A673 (cell line): ENCODE data around the gene CIT.

Source experiments
- EZH2 ChIP-seq: fragments of 200-600 bp; sonication (generic); IDR thresholded peaks from 2 replicates; pipeline ENCODE4 v1.6.1; 2017; ENCODE audit warnings: borderline replicate concordance, low read depth, mild to moderate bottlenecking, mixed read lengths, antibody characterized with exemption, low read length; ENCODE audit not compliant: poor library complexity, severe bottlenecking
- TF ChIP-seq, protein P1 (sequence below): fragments of 300-800, 200-600 bp; sonication (generic); conservative IDR thresholded peaks from 2 replicates; pipeline ENCODE4 v1.5.1; 2017; ENCODE audit warnings: low read depth, mild to moderate bottlenecking, antibody characterized with exemption, low read length, moderate library complexity, mixed read lengths

DNA sequence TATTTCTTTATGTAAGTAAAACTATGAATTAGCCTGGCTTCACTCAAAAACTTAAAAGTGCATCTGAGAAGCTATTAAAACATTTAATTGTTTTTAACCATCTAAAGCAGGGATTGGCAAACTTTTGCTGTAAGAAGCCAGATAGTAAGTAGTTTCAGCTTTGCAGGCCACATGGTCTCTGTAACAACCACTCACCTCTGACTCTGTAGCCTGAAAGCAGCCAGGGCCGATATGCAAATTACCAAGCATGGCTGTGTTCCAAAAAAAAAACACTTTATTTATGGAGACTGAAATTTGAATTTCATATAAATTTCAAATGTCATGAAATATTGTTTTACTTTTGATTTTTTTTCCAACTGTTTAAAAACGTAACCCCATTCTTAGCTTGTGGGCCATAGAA is 95.3 kb downstream of the CIT start:
- TF ChIP-seq, protein P1, sequence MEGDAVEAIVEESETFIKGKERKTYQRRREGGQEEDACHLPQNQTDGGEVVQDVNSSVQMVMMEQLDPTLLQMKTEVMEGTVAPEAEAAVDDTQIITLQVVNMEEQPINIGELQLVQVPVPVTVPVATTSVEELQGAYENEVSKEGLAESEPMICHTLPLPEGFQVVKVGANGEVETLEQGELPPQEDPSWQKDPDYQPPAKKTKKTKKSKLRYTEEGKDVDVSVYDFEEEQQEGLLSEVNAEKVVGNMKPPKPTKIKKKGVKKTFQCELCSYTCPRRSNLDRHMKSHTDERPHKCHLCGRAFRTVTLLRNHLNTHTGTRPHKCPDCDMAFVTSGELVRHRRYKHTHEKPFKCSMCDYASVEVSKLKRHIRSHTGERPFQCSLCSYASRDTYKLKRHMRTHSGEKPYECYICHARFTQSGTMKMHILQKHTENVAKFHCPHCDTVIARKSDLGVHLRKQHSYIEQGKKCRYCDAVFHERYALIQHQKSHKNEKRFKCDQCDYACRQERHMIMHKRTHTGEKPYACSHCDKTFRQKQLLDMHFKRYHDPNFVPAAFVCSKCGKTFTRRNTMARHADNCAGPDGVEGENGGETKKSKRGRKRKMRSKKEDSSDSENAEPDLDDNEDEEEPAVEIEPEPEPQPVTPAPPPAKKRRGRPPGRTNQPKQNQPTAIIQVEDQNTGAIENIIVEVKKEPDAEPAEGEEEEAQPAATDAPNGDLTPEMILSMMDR = no peak
- TF ChIP-seq EZH2 = no peak
